Stomach (tissue), 9 donors: ENCODE measurements around the gene BOLA3. TPM values are rescaled to one million over a fixed set of nuclear protein-coding genes. Genes with fewer than 3 reads are reported as not detected.

ENCODE experiments used
- DNase-seq, 2 donors: peaks; one replicate each; pipeline versions ENCODE4 v3.0.0 to v3.0.0-alpha.2; 2013 to 2019
- H3K27ac ChIP-seq, 5 donors: fragments of 200-600 bp in 4 of 5; sonication (generic) in 4 of 5; one replicate each; pipeline ENCODE4 v1.5.1; 2013 to 2019; ENCODE audit warnings: mild to moderate bottlenecking in 1 of 5, moderate library complexity in 1 of 5
- H3K27me3 ChIP-seq, 3 donors: fragments of 200-600 bp; sonication (generic); one replicate each; pipeline ENCODE4 v1.5.1; 2017 to 2019; ENCODE audit warnings: mixed run types in 1 of 3
- H3K36me3 ChIP-seq, 4 donors: fragments of 200-600 bp; sonication (generic); 1 replicate in 3 of 4; 2 replicates in 1 of 4; pipeline ENCODE4 v1.5.1; 2016 to 2019
- H3K4me1 ChIP-seq, 4 donors: fragments of 200-600 bp; sonication (generic); one replicate each; pipeline ENCODE4 v1.5.1; 2016 to 2019
- H3K4me3 ChIP-seq, 4 donors: fragments of 200-600 bp; sonication (generic) in 3 of 4; one replicate each; pipeline ENCODE4 v1.5.1; 2016 to 2019; ENCODE audit warnings: mild to moderate bottlenecking in 1 of 4
- H3K9me3 ChIP-seq, 4 donors: fragments of 200-600 bp; sonication (generic); one replicate each; pipeline ENCODE4 v1.5.1; 2016 to 2019
- CTCF ChIP-seq, 7 experiments: fragments of 450-650 bp in 4 of 7; fragments of 200-600 bp in 3 of 7; sonication (generic) in 3 of 7; IDR thresholded peaks; one replicate each; pipeline ENCODE4 v1.5.1; 2016 to 2019; ENCODE audit warnings: antibody characterized with exemption in 7 of 7, control low read depth in 2 of 7, mild to moderate bottlenecking in 1 of 7
- EP300 ChIP-seq: sonication (generic); formaldehyde crosslinking; IDR thresholded peaks from one replicate; pipeline ENCODE4 v1.6.1; 2017; ENCODE audit warnings: antibody characterized with exemption
- POLR2A ChIP-seq, 4 donors: fragments of 450-650 bp; IDR thresholded peaks; one replicate each; pipeline ENCODE4 v1.6.1; 2016; ENCODE audit warnings: antibody characterized with exemption in 4 of 4, control low read depth in 2 of 4, mild to moderate bottlenecking in 1 of 4, moderate library complexity in 1 of 4
- POLR2AphosphoS5 ChIP-seq, 3 donors: sonication (generic); formaldehyde crosslinking; IDR thresholded peaks; one replicate each; pipeline ENCODE4 v1.6.1; 2016; ENCODE audit warnings: antibody characterized with exemption in 3 of 3
- WGBS, 5 donors: extraction: QIAGEN DNeasy Blood & Tissue Kit in 3 of 5; methylation state at CpG; one replicate each; pipeline versions ENCODE4 v1.1.5 to v1.1.7; 2013 to 2018; 5-methylcytosine and 5-hydroxymethylcytosine counted together
- intact Hi-C: fragments of 100-400 bp; cut with DNase I; formaldehyde crosslinking; loops from one replicate; pipeline ENCODE4 v1.15.1; 2023; ENCODE audit warnings: low total_unique reads
- polyA plus RNA-seq, 3 donors: library from polyadenylated mRNA; stranded (reverse); fragments of 200-250 nt; gene quantifications; one replicate each; pipeline ENCODE4 v1.2.3, GENCODE V29; 2013
- total RNA-seq, 5 donors: library from RNA; depleted of rRNA; stranded (reverse); fragments of >200 nt; gene quantifications; one replicate each; pipeline versions ENCODE4 v1.1.0 to v1.2.3, GENCODE V29; 2014 to 2016
- donor health status: healthy with polysubstance abuse.
- donor health status: Bipolar disorder and iron deficiency.
- donor health status: healthy.

The BOLA3 gene
- total and polyA plus RNA-seq, 8 donors = 13.3 to 310 (median 94.1) TPM; not detected in 1

DNA sequence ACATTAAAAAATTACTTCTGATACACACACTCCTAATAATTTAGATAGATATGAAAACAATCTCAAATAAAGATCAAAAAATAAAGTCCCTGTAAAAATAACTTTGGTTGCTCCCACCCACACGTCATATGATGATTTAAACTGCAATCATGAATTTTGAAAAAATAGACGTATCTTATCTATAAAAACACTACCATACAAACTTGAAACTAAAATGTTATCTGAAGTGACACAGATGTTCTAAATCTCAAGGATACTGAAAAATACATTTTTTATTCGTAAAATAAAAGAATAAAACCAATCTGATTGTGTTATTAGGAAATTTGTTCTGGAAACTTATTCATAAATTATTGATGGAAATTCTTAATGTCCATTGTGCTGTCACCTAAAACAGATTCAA is 8.1 kb upstream of the BOLA3 start:
- Histone ChIP-seq H3K9me3 (no peaks in the 10 kb centered on the region), H3K27me3 (no peaks in the 10 kb centered on the region), H3K27ac (no peak overlapping the region), H3K36me3 (peaks cover 53 to 97% (median 92%) of the 10 kb centered on the region in 4 donors), H3K4me1 (no peaks in the 10 kb centered on the region), H3K4me3 (no peak overlapping the region)
- TF ChIP-seq CTCF (IDR thresholded peaks at IDR 0.05) (no peak), EP300 (no peak), POLR2A (IDR thresholded peaks at IDR 0.05) (no peak), POLR2AphosphoS5 (IDR thresholded peaks at IDR 0.05) (no peak)
- WGBS, 5 donors = 76 to 84% (median 83%) methylated on average over 3 of the region's 3 CpGs
- no peak for DNase-seq
- intact Hi-C loops = no loop called here

DNA sequence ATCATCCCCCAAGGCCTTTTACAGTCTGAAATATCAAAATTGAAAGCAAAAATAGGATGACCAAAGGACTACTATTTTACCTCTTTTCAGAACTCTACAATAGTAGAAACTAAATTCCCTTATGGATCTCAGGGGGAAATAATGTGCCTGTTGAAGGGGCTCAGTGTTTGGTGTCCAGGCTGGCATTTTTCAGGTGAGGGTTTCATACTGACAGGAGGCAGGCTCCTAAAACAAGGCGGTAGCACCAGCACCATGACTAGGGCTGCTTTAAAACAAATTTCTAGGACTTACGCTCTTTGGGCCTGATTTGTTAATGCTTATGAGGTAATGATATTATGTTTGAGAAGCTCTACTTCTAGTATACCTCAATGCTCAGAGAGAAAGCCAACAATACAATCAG is 5.2 kb upstream of the BOLA3 start:
- intact Hi-C loops = no loop called here
- TF ChIP-seq EP300 (no peak), CTCF (IDR thresholded peaks at IDR 0.05) (no peak)
- 54 to 75% (median 64%) methylated on average over 2 of the region's 2 CpGs for WGBS, 5 donors
- Histone ChIP-seq H3K4me1 (peaks cover 0 to 11% (median 5%) of the 10 kb centered on the region in 4 donors), H3K4me3 (no peak overlapping the region), H3K27me3 (no peaks in the 10 kb centered on the region), H3K27ac (peak overlapping the region in 1 of 5 donors; percentile 41), H3K9me3 (no peaks in the 10 kb centered on the region), H3K36me3 (peaks cover 26 to 76% (median 69%) of the 10 kb centered on the region in 4 donors)
- DNase-seq = no peak

DNA sequence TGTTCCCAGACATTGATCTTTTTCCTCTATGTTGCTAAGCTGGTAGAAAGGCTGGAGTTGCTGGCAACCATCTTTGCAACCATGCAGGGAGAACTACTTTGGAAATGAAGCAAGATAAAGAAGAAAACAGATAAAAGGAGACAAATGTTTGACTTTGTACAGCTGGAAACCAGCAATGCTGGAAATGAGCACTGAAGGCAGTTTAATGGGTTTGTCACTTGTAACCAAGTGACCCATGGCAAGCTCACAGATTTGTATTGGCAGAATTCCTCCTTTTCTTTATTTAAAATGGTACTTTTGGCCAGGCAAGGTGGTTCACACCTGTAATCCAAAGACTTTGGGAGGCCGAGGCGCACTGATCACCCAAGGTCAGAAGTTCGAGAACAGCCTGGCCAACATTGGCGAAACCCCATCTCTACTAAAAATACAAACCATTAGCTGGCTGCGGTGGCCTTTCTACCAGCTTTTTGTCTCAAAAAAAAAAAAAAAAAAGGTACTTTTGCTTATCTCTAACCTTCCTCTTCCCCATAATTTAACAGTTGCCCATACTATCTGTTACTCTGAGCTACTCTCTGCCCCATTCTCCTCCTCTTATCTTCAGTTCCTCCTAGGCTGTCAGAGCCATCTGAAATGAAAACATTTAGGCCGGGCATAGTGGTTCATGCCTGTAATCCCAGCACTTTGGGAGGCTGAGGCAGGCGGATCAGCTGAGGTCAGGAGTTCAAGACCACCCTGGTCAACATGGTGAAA is 2.0 kb upstream of the BOLA3 start:
- Histone ChIP-seq H3K4me1 (peaks cover 11 to 28% (median 18%) of the 10 kb centered on the region in 4 donors), H3K27ac (no peak overlapping the region), H3K4me3 (no peak overlapping the region), H3K9me3 (no peaks in the 10 kb centered on the region), H3K27me3 (no peaks in the 10 kb centered on the region), H3K36me3 (peaks cover 9 to 45% (median 37%) of the 10 kb centered on the region in 4 donors)
- intact Hi-C loops = loop anchor here (10.0 kb wide), 1 partner anchor 325 kb away; the partner anchor contains the start of gene STAMBP
- no peak for DNase-seq
- TF ChIP-seq CTCF (IDR thresholded peaks at IDR 0.05) (no peak), POLR2A (IDR thresholded peaks at IDR 0.05) (no peak)
- WGBS, 5 donors = 77 to 90% (median 85%) methylated on average over 7 of the region's 7 CpGs

- intact Hi-C loops = loop anchor here (10.0 kb wide), 1 partner anchor 324 kb away; the partner anchor contains the start of gene STAMBP
- no peak overlapping the region for H3K27ac ChIP-seq
- no peak for DNase-seq
- H3K36me3 ChIP-seq = peaks cover 13 to 45% (median 37%) of the 10 kb centered on the region in 4 donors
- no peaks in the 10 kb centered on the region for H3K9me3 ChIP-seq
- TF ChIP-seq CTCF (IDR thresholded peaks at IDR 0.05) (no peak), EP300 (no peak), POLR2A (IDR thresholded peaks at IDR 0.05) (no peak), POLR2AphosphoS5 (IDR thresholded peaks at IDR 0.05) (no peak)
- H3K27me3 ChIP-seq = no peaks in the 10 kb centered on the region
- no peak overlapping the region for H3K4me3 ChIP-seq
- 87 to 90% (median 89%) methylated on average over 5 of the region's 5 CpGs for WGBS, 5 donors
- peaks cover 11 to 28% (median 18%) of the 10 kb centered on the region in 4 donors for H3K4me1 ChIP-seq
Observed at GRCh38 chr2:74149247-74149525, 1.5 kb upstream of the BOLA3 start.
